Activated CD8-positive, alpha-beta memory T cell treated with anti-CD3 and anti-CD28 coated beads, Interleukin-2, amount 50 U/mL, for 48 hours (primary cell): ENCODE measurements around the gene PRG2.
"Not testable (repeated sequence)": the region's sequence is repeated elsewhere in the genome, so short reads cannot be mapped to it uniquely, and the experiment has no call there.

Experiments used
- DNase-seq: peaks from one replicate; pipeline ENCODE4 v3.0.0-alpha.2; 2020

PRG2 gene

GRCh38 chr11:57364851-57365660, 25.4 kb downstream of the PRG2 start:
- no peak for DNase-seq

- DNase-seq: no peak
Measured at GRCh38 chr11:57363131-57364080, 27.0 kb downstream of the PRG2 start.

GRCh38 chr11:57361926-57362325, 28.5 kb downstream of the PRG2 start:
- DNase-seq: no peak

GRCh38 chr11:57361420-57361819, 29.0 kb downstream of the PRG2 start:
- DNase-seq: not testable (repeated sequence)

- no peak for DNase-seq
Measured at GRCh38 chr11:57360991-57361390, 29.5 kb downstream of the PRG2 start.

GRCh38 chr11:57359896-57360690, 30.4 kb downstream of the PRG2 start:
- no peak for DNase-seq

- DNase-seq: no peak
Measured at GRCh38 chr11:57359396-57359795, 31.1 kb downstream of the PRG2 start.

GRCh38 chr11:57358991-57359390, 31.5 kb downstream of the PRG2 start:
- no peak for DNase-seq

- DNase-seq: no peak
Measured at GRCh38 chr11:57358543-57358961, 31.9 kb downstream of the PRG2 start.

- no peak for DNase-seq
Measured at GRCh38 chr11:57357856-57358255, 32.6 kb downstream of the PRG2 start.

GRCh38 chr11:57357310-57357709, 33.1 kb downstream of the PRG2 start:
- no peak for DNase-seq

GRCh38 chr11:57356268-57356667, 34.2 kb downstream of the PRG2 start:
- no peak for DNase-seq

- no peak for DNase-seq
Measured at GRCh38 chr11:57354699-57355098, 35.8 kb downstream of the PRG2 start.

- DNase-seq: no peak
Measured at GRCh38 chr11:57353852-57354251, 36.6 kb downstream of the PRG2 start.

- DNase-seq: no peak
Measured at GRCh38 chr11:57353446-57353845, 37.0 kb downstream of the PRG2 start.

- DNase-seq: no peak
Measured at GRCh38 chr11:57353036-57353435, 37.4 kb downstream of the PRG2 start.

GRCh38 chr11:57349491-57350274, 40.8 kb downstream of the PRG2 start:
- DNase-seq: peak; percentile 93

GRCh38 chr11:57348636-57349313, 41.7 kb downstream of the PRG2 start:
- no peak for DNase-seq

GRCh38 chr11:57348052-57348451, 42.4 kb downstream of the PRG2 start:
- no peak for DNase-seq

- DNase-seq: no peak
Measured at GRCh38 chr11:57347336-57347735, 43.1 kb downstream of the PRG2 start.

GRCh38 chr11:57345555-57346211, 44.8 kb downstream of the PRG2 start:
- DNase-seq: peak; percentile 78
